ENCODE results near the gene ESRRG. TPM values are rescaled to one million over a fixed set of nuclear protein-coding genes. Genes with fewer than 3 reads are reported as not detected.

Gene ESRRG
- total and polyA plus RNA-seq, 12 donors, result 1.2 to 18.0 (median 7.4) TPM

GRCh38 chr1:216478238-216478637, 245.0 kb downstream of the ESRRG start:
- WGBS, 4 donors, result 89 to 96% (median 93%) methylated on average over 8 of the region's 8 CpGs
- no peak for DNase-seq

DNA sequence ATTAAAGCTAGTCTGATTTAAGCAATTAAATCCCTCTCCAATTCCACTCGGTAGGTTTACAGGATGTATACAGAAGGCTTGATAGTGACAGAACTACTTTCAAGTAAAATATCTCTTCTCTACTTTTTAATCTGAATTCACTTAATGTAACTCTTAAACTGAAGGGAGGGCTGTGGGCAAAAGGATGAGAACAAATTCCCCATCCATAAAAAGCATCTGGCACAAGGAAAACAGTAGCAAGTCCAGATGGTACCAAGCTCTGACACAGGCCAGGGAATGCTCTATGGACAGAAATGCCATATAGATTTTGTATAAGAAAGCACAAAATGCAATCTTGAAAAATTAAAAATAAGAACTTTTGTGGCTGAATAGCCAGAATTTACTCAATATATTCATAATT, 246.9 kb downstream of the ESRRG start:
- Histone ChIP-seq H3K4me1 (replicated peaks in 1 of 2) (no peaks in the 10 kb centered on the region), H3K27me3 (no peaks in the 10 kb centered on the region), H3K36me3 (replicated peaks in 1 of 2) (no peaks in the 10 kb centered on the region), H3K27ac (no peak overlapping the region), H3K9me3 (replicated peaks in 1 of 3) (no peaks in the 10 kb centered on the region), H3K4me3 (no peak overlapping the region)
- 79 to 88% (median 86%) methylated on average over 1 of the region's 1 CpG for WGBS, 4 donors
- no peak for DNase-seq
- intact Hi-C loops (cut with DNase I), result no loop called here
- TF ChIP-seq, protein P1, sequence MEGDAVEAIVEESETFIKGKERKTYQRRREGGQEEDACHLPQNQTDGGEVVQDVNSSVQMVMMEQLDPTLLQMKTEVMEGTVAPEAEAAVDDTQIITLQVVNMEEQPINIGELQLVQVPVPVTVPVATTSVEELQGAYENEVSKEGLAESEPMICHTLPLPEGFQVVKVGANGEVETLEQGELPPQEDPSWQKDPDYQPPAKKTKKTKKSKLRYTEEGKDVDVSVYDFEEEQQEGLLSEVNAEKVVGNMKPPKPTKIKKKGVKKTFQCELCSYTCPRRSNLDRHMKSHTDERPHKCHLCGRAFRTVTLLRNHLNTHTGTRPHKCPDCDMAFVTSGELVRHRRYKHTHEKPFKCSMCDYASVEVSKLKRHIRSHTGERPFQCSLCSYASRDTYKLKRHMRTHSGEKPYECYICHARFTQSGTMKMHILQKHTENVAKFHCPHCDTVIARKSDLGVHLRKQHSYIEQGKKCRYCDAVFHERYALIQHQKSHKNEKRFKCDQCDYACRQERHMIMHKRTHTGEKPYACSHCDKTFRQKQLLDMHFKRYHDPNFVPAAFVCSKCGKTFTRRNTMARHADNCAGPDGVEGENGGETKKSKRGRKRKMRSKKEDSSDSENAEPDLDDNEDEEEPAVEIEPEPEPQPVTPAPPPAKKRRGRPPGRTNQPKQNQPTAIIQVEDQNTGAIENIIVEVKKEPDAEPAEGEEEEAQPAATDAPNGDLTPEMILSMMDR (IDR thresholded peaks at IDR 0.05), result no peak
- no peak for TF ChIP-seq POLR2A (IDR thresholded peaks at IDR 0.05)

More at GRCh38 chr1:216478238-216478637, 245.0 kb downstream of the ESRRG start:
- intact Hi-C loops (cut with DNase I), result no loop called here
- no peak overlapping the region for H3K4me3 ChIP-seq
- H3K27ac ChIP-seq, result no peak overlapping the region
- no peaks in the 10 kb centered on the region for H3K36me3 ChIP-seq (replicated peaks in 1 of 2)
- H3K4me1 ChIP-seq (replicated peaks in 1 of 2), result no peaks in the 10 kb centered on the region
- no peaks in the 10 kb centered on the region for H3K9me3 ChIP-seq (replicated peaks in 1 of 3)
- no peak for TF ChIP-seq POLR2A (IDR thresholded peaks at IDR 0.05)
- TF ChIP-seq, protein P1 (IDR thresholded peaks at IDR 0.05), result no peak
- no peaks in the 10 kb centered on the region for H3K27me3 ChIP-seq

DNA sequence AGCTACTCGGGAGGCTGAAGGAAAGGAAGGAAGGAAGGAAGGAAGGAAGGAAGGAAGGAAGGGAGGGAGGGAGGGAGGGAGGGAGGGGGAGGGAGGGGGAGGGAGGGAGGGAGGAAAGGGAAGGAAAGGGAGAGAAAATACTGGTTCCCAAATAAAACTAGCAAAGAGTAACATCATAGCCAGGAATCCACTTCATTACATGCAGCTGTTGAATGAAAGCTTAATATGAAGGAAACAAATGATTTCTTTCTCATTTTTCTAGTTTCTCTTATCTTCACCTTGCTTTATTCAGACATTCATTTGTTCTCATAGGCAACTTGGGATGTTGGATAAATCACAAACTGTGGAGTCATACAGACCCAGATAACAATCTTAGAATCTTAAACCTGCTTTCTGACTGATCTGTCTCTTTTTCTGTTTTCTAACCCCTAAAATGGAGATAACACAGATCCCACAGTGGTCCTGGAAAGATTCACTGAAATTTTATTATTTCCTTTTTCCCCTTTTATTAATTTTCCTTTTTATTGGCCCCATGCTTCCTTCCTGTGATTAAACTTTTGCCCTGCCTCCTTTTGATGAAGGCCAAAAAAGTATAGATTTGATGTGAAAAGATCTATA, 247.5 kb downstream of the ESRRG start:
- intact Hi-C loops (cut with DNase I), result no loop called here
- WGBS, 4 donors, result 50 to 75% (median 59%) methylated on average over 1 of the region's 1 CpG
- no peaks in the 10 kb centered on the region for H3K27me3 ChIP-seq
- DNase-seq, result no peak
- H3K27ac ChIP-seq, result no peak overlapping the region
- no peaks in the 10 kb centered on the region for H3K9me3 ChIP-seq (replicated peaks in 1 of 3)
- H3K36me3 ChIP-seq (replicated peaks in 1 of 2), result no peaks in the 10 kb centered on the region
- H3K4me1 ChIP-seq (replicated peaks in 1 of 2), result no peaks in the 10 kb centered on the region
- TF ChIP-seq, protein P1 (IDR thresholded peaks at IDR 0.05), result no peak
- no peak for TF ChIP-seq POLR2A (IDR thresholded peaks at IDR 0.05)
- no peak overlapping the region for H3K4me3 ChIP-seq

GRCh38 chr1:216466162-216466801, 256.9 kb downstream of the ESRRG start:
- no peaks in the 10 kb centered on the region for H3K4me1 ChIP-seq (replicated peaks in 1 of 2)
- no peak overlapping the region for H3K4me3 ChIP-seq
- WGBS, 4 donors, result 61 to 68% (median 63%) methylated on average over 3 of the region's 3 CpGs
- H3K9me3 ChIP-seq (replicated peaks in 1 of 3), result no peaks in the 10 kb centered on the region
- no peaks in the 10 kb centered on the region for H3K27me3 ChIP-seq
- TF ChIP-seq, protein P1 (IDR thresholded peaks at IDR 0.05), result no peak
- TF ChIP-seq POLR2A (IDR thresholded peaks at IDR 0.05), result no peak
- H3K36me3 ChIP-seq (replicated peaks in 1 of 2), result no peaks in the 10 kb centered on the region
- H3K27ac ChIP-seq, result no peak overlapping the region
- DNase-seq, result no peak
- intact Hi-C loops (cut with DNase I), result no loop called here
